ENCODE data around the gene RLF. TPM values are rescaled to one million over a fixed set of nuclear protein-coding genes. Genes with fewer than 3 reads are reported as not detected.

The RLF gene
- total RNA-seq, 1 donor from 2014 or later = 15.4 TPM

DNA sequence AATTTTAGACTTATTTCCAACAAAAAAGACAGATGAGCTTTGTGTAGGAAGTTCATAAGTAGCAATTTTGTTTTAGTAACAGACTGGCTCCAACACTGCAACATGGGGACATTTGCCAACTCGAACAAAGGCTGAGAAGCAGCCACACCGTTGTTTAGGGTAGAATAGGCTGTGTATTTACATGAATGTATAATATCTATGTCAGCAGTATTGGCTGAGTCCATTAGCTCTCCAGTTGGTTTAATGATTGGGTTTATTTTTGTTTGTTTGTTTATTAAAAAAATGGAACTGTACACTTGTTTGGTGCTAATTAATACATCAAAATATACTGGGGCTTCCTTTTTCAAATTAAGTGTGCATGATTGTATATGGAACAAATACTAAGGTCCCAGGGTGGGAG is 79.2 kb downstream of the RLF start:
- Histone ChIP-seq H4K20me1 (ENCODE audit: insufficient read depth, low read length) (no peaks in the 10 kb centered on the region), H3K4me3 (ENCODE audit: insufficient read depth, low read depth, low read length) (no peak overlapping the region), H3K9ac (ENCODE audit: low read length) (no peak overlapping the region), H3K4me2 (ENCODE audit: low read length) (no peak overlapping the region), H3K4me1 (ENCODE audit: insufficient read depth, low read length) (peaks cover 20% of the 10 kb centered on the region), H3K36me3 (ENCODE audit: insufficient read depth, low read length) (peaks cover 32% of the 10 kb centered on the region), H3K79me2 (ENCODE audit: insufficient read depth, low read length) (no peaks in the 10 kb centered on the region), H3K9me3 (ENCODE audit: insufficient read depth, low read depth, low read length) (no peaks in the 10 kb centered on the region), H2AFZ (ENCODE audit: low read depth, low read length) (no peak overlapping the region), H3K27ac (ENCODE audit: low read depth, low read length) (no peak overlapping the region), H3K27me3 (ENCODE audit: insufficient read depth, low read length) (no peaks in the 10 kb centered on the region)
- Mint-ChIP-seq H3K9me3 (ENCODE audit: unreplicated experiment) (peaks cover 2% of the 10 kb centered on the region), H3K27me3 (ENCODE audit: low read depth, unreplicated experiment) (no peaks in the 10 kb centered on the region), H3K27ac (ENCODE audit: unreplicated experiment) (no peak overlapping the region), H3K4me1 (ENCODE audit: low read depth, unreplicated experiment) (peaks cover 16% of the 10 kb centered on the region), H3K36me3 (ENCODE audit: low read depth, unreplicated experiment) (peaks cover 8% of the 10 kb centered on the region), H3K4me3 (ENCODE audit: unreplicated experiment) (no peak overlapping the region)
- DNase-seq (ENCODE audit: low read depth) (no peak), FAIRE-seq (no peak)
- no peak for TF ChIP-seq CTCF (IDR thresholded peaks at IDR 0.05; ENCODE audit: insufficient read depth, low read depth, low read length)
- TF ChIP-seq EZH2 (IDR thresholded peaks at IDR 0.05; ENCODE audit: insufficient read depth, low read length) = no peak

GRCh38 chr1:40241362-40241761 is 80.2 kb downstream of the RLF start:
- Histone ChIP-seq H3K27me3 (ENCODE audit: insufficient read depth, low read length) (no peaks in the 10 kb centered on the region), H3K79me2 (ENCODE audit: insufficient read depth, low read length) (no peaks in the 10 kb centered on the region), H3K4me3 (ENCODE audit: insufficient read depth, low read depth, low read length) (peak overlapping the region; percentile 11), H3K27ac (ENCODE audit: low read depth, low read length) (peak overlapping the region; percentile 76), H3K4me1 (ENCODE audit: insufficient read depth, low read length) (peaks cover 20% of the 10 kb centered on the region), H2AFZ (ENCODE audit: low read depth, low read length) (no peak overlapping the region), H3K9me3 (ENCODE audit: insufficient read depth, low read depth, low read length) (no peaks in the 10 kb centered on the region), H3K4me2 (ENCODE audit: low read length) (peak overlapping the region; percentile 63), H3K9ac (ENCODE audit: low read length) (no peak overlapping the region), H3K36me3 (ENCODE audit: insufficient read depth, low read length) (peaks cover 25% of the 10 kb centered on the region), H4K20me1 (ENCODE audit: insufficient read depth, low read length) (no peaks in the 10 kb centered on the region)
- Mint-ChIP-seq H3K27ac (ENCODE audit: unreplicated experiment) (peak overlapping the region; percentile 82), H3K4me1 (ENCODE audit: low read depth, unreplicated experiment) (peaks cover 16% of the 10 kb centered on the region), H3K36me3 (ENCODE audit: low read depth, unreplicated experiment) (peaks cover 6% of the 10 kb centered on the region), H3K27me3 (ENCODE audit: low read depth, unreplicated experiment) (no peaks in the 10 kb centered on the region), H3K4me3 (ENCODE audit: unreplicated experiment) (no peak overlapping the region), H3K9me3 (ENCODE audit: unreplicated experiment) (peaks cover 2% of the 10 kb centered on the region)
- TF ChIP-seq EZH2 (IDR thresholded peaks at IDR 0.05; ENCODE audit: insufficient read depth, low read length) = no peak
- TF ChIP-seq CTCF (IDR thresholded peaks at IDR 0.05; ENCODE audit: insufficient read depth, low read depth, low read length) = no peak
- FAIRE-seq = no peak
- DNase-seq (ENCODE audit: low read depth) = no peak

GRCh38 chr1:40243351-40243750 is 82.2 kb downstream of the RLF start:
- TF ChIP-seq CTCF (IDR thresholded peaks at IDR 0.05; ENCODE audit: insufficient read depth, low read depth, low read length) (no peak), EZH2 (IDR thresholded peaks at IDR 0.05; ENCODE audit: insufficient read depth, low read length) (no peak)
- Histone ChIP-seq H3K27me3 (ENCODE audit: insufficient read depth, low read length) (no peaks in the 10 kb centered on the region), H3K4me1 (ENCODE audit: insufficient read depth, low read length) (peaks cover 20% of the 10 kb centered on the region), H3K27ac (ENCODE audit: low read depth, low read length) (no peak overlapping the region), H2AFZ (ENCODE audit: low read depth, low read length) (no peak overlapping the region), H3K4me3 (ENCODE audit: insufficient read depth, low read depth, low read length) (no peak overlapping the region), H3K9me3 (ENCODE audit: insufficient read depth, low read depth, low read length) (no peaks in the 10 kb centered on the region), H3K36me3 (ENCODE audit: insufficient read depth, low read length) (peaks cover 6% of the 10 kb centered on the region), H3K4me2 (ENCODE audit: low read length) (no peak overlapping the region), H3K9ac (ENCODE audit: low read length) (no peak overlapping the region), H4K20me1 (ENCODE audit: insufficient read depth, low read length) (no peaks in the 10 kb centered on the region), H3K79me2 (ENCODE audit: insufficient read depth, low read length) (no peaks in the 10 kb centered on the region)
- DNase-seq (ENCODE audit: low read depth) = no peak
- Mint-ChIP-seq H3K9me3 (ENCODE audit: unreplicated experiment) (peaks cover 2% of the 10 kb centered on the region), H3K27me3 (ENCODE audit: low read depth, unreplicated experiment) (no peaks in the 10 kb centered on the region), H3K4me1 (ENCODE audit: low read depth, unreplicated experiment) (peaks cover 16% of the 10 kb centered on the region), H3K36me3 (ENCODE audit: low read depth, unreplicated experiment) (no peaks in the 10 kb centered on the region), H3K27ac (ENCODE audit: unreplicated experiment) (peak overlapping the region; percentile 82), H3K4me3 (ENCODE audit: unreplicated experiment) (no peak overlapping the region)
- no peak for FAIRE-seq
